K562 treated with DMSO at 1 percent for 48 hours (cell line): Measurements from ENCODE around the gene GINS2. TPM values are rescaled to one million over a fixed set of nuclear protein-coding genes. Genes with fewer than 3 reads are reported as not detected.

Experiments used
- total RNA-seq: library from RNA; unstranded; fragments of 300-600 nt; gene quantifications from 2 replicates; pipeline ENCODE4 v1.2.3, GENCODE V29; 2022; ENCODE audit warnings: low replicate concordance; ENCODE audit errors: extremely low read depth

The GINS2 gene
- 142 TPM in 1 of 2 replicates, not detected in the other for total RNA-seq

GRCh38 chr16:85688586-85689284, at the start of gene GINS2:
Gene GINS2, minus strand, starts transcription at chr16:85688954. Its CDS starts 56 bp downstream, at chr16:85688898.

Other genes with a start within 250 kb of the GINS2 start
- not detected in 2 replicates for gene GSE1, start 75.6 kb downstream of the GINS2 start, total RNA-seq
- gene C16orf74, start 62.1 kb upstream of the GINS2 start, total RNA-seq, result not detected in 2 replicates
- not detected in 2 replicates for gene EMC8, start 110.6 kb upstream of the GINS2 start, total RNA-seq
- 1,862 and 3,979 TPM in 2 replicates for gene COX4I1, start 110.7 kb upstream of the GINS2 start, total RNA-seq
- not detected in 2 replicates for gene IRF8, start 210.2 kb upstream of the GINS2 start, total RNA-seq